GM20431 (cell line): ENCODE results near the gene ZDHHC20.

Experiments
- in situ Hi-C: fragments of 300-500 bp; cut with MseI, MboI; formaldehyde crosslinking; loops from one replicate; pipeline ENCODE4 v1.15.0; 2020; ENCODE audit warnings: low sequenced_read_pairs; ENCODE audit not compliant: unreplicated experiment

ZDHHC20 gene

GRCh38 chr13:21458813-21459701, at the start of gene ZDHHC20:
Gene ZDHHC20, minus strand, starts transcription at chr13:21459303. Its CDS starts 132 bp downstream, at chr13:21459171.
- in situ Hi-C loops, result no loop called here

- in situ Hi-C loops, result no loop called here
These were observed 45.3 kb upstream of the ZDHHC20 start for GRCh38 chr13:21504379-21504778.

GRCh38 chr13:21501686-21502085, 42.6 kb upstream of the ZDHHC20 start:
- in situ Hi-C loops, result no loop called here

GRCh38 chr13:21486322-21486721, 27.2 kb upstream of the ZDHHC20 start:
- in situ Hi-C loops, result loop anchor here (25.0 kb wide), 1 partner anchor 549 kb away; no protein-coding TSS in a partner anchor

- in situ Hi-C loops, result loop anchor here (25.0 kb wide), 1 partner anchor 546 kb away; no protein-coding TSS in a partner anchor
These were observed 24.6 kb upstream of the ZDHHC20 start for GRCh38 chr13:21483748-21484147.

- in situ Hi-C loops, result loop anchor here (25.0 kb wide), 1 partner anchor 544 kb away; no protein-coding TSS in a partner anchor
These were observed 22.3 kb upstream of the ZDHHC20 start for GRCh38 chr13:21481359-21481758.

GRCh38 chr13:21478881-21479808, 20.0 kb upstream of the ZDHHC20 start:
- in situ Hi-C loops, result loop anchor here (5.0 to 25.0 kb wide), 3 partner anchors 182 to 542 kb away; no protein-coding TSS in a partner anchor

GRCh38 chr13:21476893-21477472, 17.9 kb upstream of the ZDHHC20 start:
- in situ Hi-C loops, result loop anchor here (5.0 to 25.0 kb wide), 3 partner anchors 180 to 540 kb away; no protein-coding TSS in a partner anchor

GRCh38 chr13:21475115-21475514, 16.0 kb upstream of the ZDHHC20 start:
- in situ Hi-C loops, result loop anchor here (5.0 to 25.0 kb wide), 3 partner anchors 178 to 538 kb away; no protein-coding TSS in a partner anchor

- in situ Hi-C loops, result loop anchor here (10.0 kb wide), 1 partner anchor 356 kb away; no protein-coding TSS in a partner anchor
These were observed 11.7 kb upstream of the ZDHHC20 start for GRCh38 chr13:21470785-21471184.

- in situ Hi-C loops, result no loop called here
These were observed 7.4 kb upstream of the ZDHHC20 start for GRCh38 chr13:21466527-21466926.

- in situ Hi-C loops, result no loop called here
These were observed 6.6 kb upstream of the ZDHHC20 start for GRCh38 chr13:21465710-21466160.

GRCh38 chr13:21463424-21463823, 4.3 kb upstream of the ZDHHC20 start:
- in situ Hi-C loops, result no loop called here

- in situ Hi-C loops, result no loop called here
These were observed 2.0 kb upstream of the ZDHHC20 start for GRCh38 chr13:21461131-21461530.

- in situ Hi-C loops, result no loop called here
These were observed 671 bp downstream of the ZDHHC20 start for GRCh38 chr13:21458451-21458812.

- in situ Hi-C loops, result no loop called here
These were observed 5.6 kb downstream of the ZDHHC20 start for GRCh38 chr13:21453387-21454081.

- in situ Hi-C loops, result no loop called here
These were observed 8.2 kb downstream of the ZDHHC20 start for GRCh38 chr13:21450936-21451335.

GRCh38 chr13:21446656-21447055, 12.4 kb downstream of the ZDHHC20 start:
- in situ Hi-C loops, result no loop called here

GRCh38 chr13:21445759-21446158, 13.3 kb downstream of the ZDHHC20 start:
- in situ Hi-C loops, result no loop called here
